ENCODE measurements around the gene LRRC8D.

- TF ChIP-seq, protein P1, sequence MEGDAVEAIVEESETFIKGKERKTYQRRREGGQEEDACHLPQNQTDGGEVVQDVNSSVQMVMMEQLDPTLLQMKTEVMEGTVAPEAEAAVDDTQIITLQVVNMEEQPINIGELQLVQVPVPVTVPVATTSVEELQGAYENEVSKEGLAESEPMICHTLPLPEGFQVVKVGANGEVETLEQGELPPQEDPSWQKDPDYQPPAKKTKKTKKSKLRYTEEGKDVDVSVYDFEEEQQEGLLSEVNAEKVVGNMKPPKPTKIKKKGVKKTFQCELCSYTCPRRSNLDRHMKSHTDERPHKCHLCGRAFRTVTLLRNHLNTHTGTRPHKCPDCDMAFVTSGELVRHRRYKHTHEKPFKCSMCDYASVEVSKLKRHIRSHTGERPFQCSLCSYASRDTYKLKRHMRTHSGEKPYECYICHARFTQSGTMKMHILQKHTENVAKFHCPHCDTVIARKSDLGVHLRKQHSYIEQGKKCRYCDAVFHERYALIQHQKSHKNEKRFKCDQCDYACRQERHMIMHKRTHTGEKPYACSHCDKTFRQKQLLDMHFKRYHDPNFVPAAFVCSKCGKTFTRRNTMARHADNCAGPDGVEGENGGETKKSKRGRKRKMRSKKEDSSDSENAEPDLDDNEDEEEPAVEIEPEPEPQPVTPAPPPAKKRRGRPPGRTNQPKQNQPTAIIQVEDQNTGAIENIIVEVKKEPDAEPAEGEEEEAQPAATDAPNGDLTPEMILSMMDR (IDR thresholded peaks at IDR 0.05): no peak
- no peak for TF ChIP-seq POLR2AphosphoS5 (IDR thresholded peaks at IDR 0.05; ENCODE audit: low read depth, low read length)
- TF ChIP-seq, protein P2, sequence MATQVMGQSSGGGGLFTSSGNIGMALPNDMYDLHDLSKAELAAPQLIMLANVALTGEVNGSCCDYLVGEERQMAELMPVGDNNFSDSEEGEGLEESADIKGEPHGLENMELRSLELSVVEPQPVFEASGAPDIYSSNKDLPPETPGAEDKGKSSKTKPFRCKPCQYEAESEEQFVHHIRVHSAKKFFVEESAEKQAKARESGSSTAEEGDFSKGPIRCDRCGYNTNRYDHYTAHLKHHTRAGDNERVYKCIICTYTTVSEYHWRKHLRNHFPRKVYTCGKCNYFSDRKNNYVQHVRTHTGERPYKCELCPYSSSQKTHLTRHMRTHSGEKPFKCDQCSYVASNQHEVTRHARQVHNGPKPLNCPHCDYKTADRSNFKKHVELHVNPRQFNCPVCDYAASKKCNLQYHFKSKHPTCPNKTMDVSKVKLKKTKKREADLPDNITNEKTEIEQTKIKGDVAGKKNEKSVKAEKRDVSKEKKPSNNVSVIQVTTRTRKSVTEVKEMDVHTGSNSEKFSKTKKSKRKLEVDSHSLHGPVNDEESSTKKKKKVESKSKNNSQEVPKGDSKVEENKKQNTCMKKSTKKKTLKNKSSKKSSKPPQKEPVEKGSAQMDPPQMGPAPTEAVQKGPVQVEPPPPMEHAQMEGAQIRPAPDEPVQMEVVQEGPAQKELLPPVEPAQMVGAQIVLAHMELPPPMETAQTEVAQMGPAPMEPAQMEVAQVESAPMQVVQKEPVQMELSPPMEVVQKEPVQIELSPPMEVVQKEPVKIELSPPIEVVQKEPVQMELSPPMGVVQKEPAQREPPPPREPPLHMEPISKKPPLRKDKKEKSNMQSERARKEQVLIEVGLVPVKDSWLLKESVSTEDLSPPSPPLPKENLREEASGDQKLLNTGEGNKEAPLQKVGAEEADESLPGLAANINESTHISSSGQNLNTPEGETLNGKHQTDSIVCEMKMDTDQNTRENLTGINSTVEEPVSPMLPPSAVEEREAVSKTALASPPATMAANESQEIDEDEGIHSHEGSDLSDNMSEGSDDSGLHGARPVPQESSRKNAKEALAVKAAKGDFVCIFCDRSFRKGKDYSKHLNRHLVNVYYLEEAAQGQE (IDR thresholded peaks at IDR 0.05; ENCODE audit: insufficient read depth in 1 of 2, low read depth in 2 of 2, low read length in 1 of 2): no peak
These were observed 133.1 kb downstream of the LRRC8D start for GRCh38 chr1:89953929-89954328.

All from Panc1 (cell line).